ENCODE measurements around the gene KCNQ1OT1.

KCNQ1OT1 gene

DNA sequence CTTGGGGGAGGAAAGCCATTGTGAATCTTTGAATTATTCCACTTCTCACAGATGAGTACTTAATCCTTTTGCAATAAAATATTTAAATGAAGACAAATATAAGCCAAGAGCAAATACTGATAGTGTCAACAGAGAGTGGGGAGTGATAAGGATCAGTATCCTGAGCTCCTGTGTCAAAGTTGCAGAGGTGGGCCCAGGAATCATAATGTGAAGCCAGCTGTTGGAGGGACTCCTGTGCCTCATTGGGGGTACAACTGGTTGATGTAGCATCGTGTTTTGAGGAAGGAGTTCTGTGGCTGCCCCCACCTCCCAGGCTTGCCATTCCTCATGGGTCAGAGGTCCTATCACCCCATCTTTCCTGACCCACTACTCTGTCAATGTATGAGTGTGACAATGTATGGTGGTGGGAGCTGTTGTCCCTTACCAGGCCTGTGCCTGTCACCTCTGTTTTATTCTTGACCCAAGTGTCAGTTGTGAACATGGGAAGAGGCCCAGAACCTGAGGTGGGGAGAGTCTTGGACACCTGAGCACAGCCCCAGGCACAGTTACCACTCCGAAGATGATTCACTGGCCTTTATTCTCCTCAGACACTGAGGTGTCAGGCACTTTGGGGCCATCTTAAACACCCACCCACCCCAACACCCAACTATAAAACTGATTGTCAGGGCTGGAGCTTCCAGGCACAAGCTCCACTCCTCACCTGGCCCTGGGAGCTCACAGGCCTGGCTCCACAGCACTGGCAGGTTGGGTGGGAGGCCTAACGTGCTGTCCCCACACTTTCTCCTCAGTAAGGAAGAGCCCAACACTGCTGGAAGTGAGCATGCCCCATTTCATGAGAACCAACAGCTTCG, 38.4 kb downstream of the KCNQ1OT1 start:
- Histone ChIP-seq H3K27me3 (ENCODE audit: control insufficient read depth in 1 of 2, insufficient read depth in 2 of 2, low read length in 2 of 2) (no peaks in the 10 kb centered on the region), H3K4me3 (ENCODE audit: low read depth in 1 of 2, low read length in 2 of 2) (no peak overlapping the region), H3K4me1 (ENCODE audit: control insufficient read depth in 1 of 2, insufficient read depth in 2 of 2, low read length in 2 of 2) (no peaks in the 10 kb centered on the region), H3K9me3 (ENCODE audit: control insufficient read depth in 1 of 2, low read length in 2 of 2) (peaks cover 8 to 14% of the 10 kb centered on the region in 2 donors), H3K36me3 (ENCODE audit: control insufficient read depth in 1 of 2, insufficient read depth in 2 of 2, low read length in 2 of 2) (peaks cover 10 to 26% of the 10 kb centered on the region in 2 donors), H3K9ac (ENCODE audit: low read depth in 1 of 2, low read length in 2 of 2) (no peak overlapping the region), H3K27ac (ENCODE audit: low read depth, low read length) (no peak overlapping the region)

- no peak overlapping the region for H3K27ac ChIP-seq (ENCODE audit: low read depth, low read length)
- H3K4me3 ChIP-seq (ENCODE audit: low read depth in 1 of 2, low read length in 2 of 2) = no peak overlapping the region
- no peaks in the 10 kb centered on the region for H3K4me1 ChIP-seq (ENCODE audit: control insufficient read depth in 1 of 2, insufficient read depth in 2 of 2, low read length in 2 of 2)
- peaks cover 8 to 14% of the 10 kb centered on the region in 2 donors for H3K9me3 ChIP-seq (ENCODE audit: control insufficient read depth in 1 of 2, low read length in 2 of 2)
- no peaks in the 10 kb centered on the region for H3K27me3 ChIP-seq (ENCODE audit: control insufficient read depth in 1 of 2, insufficient read depth in 2 of 2, low read length in 2 of 2)
- peaks cover 10 to 25% of the 10 kb centered on the region in 2 donors for H3K36me3 ChIP-seq (ENCODE audit: control insufficient read depth in 1 of 2, insufficient read depth in 2 of 2, low read length in 2 of 2)
- no peak overlapping the region for H3K9ac ChIP-seq (ENCODE audit: low read depth in 1 of 2, low read length in 2 of 2)
These were observed 39.3 kb downstream of the KCNQ1OT1 start for GRCh38 chr11:2660357-2660939.

DNA sequence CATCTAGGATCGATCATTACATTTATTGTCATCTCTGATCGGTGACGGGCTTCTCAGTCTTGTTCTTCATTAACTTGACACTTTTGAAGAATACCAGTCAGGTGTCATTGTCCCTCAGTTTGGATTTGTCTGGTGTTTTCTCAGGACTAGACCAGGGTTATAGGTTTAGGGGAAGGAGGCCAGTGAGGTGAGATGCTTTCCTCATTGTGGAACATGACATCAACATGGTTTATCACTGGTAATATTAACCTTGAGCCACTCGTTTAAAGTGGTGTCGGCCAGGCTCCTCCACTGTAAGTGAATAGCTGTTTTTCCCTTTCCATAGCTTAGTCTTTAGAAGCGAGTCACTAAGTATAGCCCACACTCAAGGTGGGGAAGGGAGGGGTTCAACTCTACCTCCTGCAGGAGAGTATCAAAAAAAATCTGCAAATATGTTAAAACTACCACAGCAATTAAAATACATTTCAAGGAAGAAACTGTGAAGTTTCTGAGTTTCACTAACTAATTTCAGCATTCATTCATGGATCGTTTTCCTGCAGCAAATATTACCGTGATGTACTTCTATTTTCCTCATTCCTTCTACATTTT, 42.0 kb downstream of the KCNQ1OT1 start:
- Histone ChIP-seq H3K9me3 (ENCODE audit: control insufficient read depth in 1 of 2, low read length in 2 of 2) (peaks cover 8 to 14% of the 10 kb centered on the region in 2 donors), H3K36me3 (ENCODE audit: control insufficient read depth in 1 of 2, insufficient read depth in 2 of 2, low read length in 2 of 2) (peaks cover 10 to 21% of the 10 kb centered on the region in 2 donors), H3K9ac (ENCODE audit: low read depth in 1 of 2, low read length in 2 of 2) (no peak overlapping the region), H3K4me1 (ENCODE audit: control insufficient read depth in 1 of 2, insufficient read depth in 2 of 2, low read length in 2 of 2) (no peaks in the 10 kb centered on the region), H3K4me3 (ENCODE audit: low read depth in 1 of 2, low read length in 2 of 2) (no peak overlapping the region), H3K27ac (ENCODE audit: low read depth, low read length) (no peak overlapping the region), H3K27me3 (ENCODE audit: control insufficient read depth in 1 of 2, insufficient read depth in 2 of 2, low read length in 2 of 2) (no peaks in the 10 kb centered on the region)

- no peak overlapping the region for H3K27ac ChIP-seq (ENCODE audit: low read depth, low read length)
- no peak overlapping the region for H3K4me3 ChIP-seq (ENCODE audit: low read depth in 1 of 2, low read length in 2 of 2)
- peaks cover 8 to 16% of the 10 kb centered on the region in 2 donors for H3K36me3 ChIP-seq (ENCODE audit: control insufficient read depth in 1 of 2, insufficient read depth in 2 of 2, low read length in 2 of 2)
- H3K4me1 ChIP-seq (ENCODE audit: control insufficient read depth in 1 of 2, insufficient read depth in 2 of 2, low read length in 2 of 2) = no peaks in the 10 kb centered on the region
- no peaks in the 10 kb centered on the region for H3K27me3 ChIP-seq (ENCODE audit: control insufficient read depth in 1 of 2, insufficient read depth in 2 of 2, low read length in 2 of 2)
- H3K9me3 ChIP-seq (ENCODE audit: control insufficient read depth in 1 of 2, low read length in 2 of 2) = peaks cover 8 to 14% of the 10 kb centered on the region in 2 donors
- no peak overlapping the region for H3K9ac ChIP-seq (ENCODE audit: low read depth in 1 of 2, low read length in 2 of 2)
These were observed 42.9 kb downstream of the KCNQ1OT1 start for GRCh38 chr11:2656859-2657258.

- Histone ChIP-seq H3K27ac (ENCODE audit: low read depth, low read length) (no peak overlapping the region), H3K36me3 (ENCODE audit: control insufficient read depth in 1 of 2, insufficient read depth in 2 of 2, low read length in 2 of 2) (peaks cover 7 to 13% of the 10 kb centered on the region in 2 donors), H3K27me3 (ENCODE audit: control insufficient read depth in 1 of 2, insufficient read depth in 2 of 2, low read length in 2 of 2) (no peaks in the 10 kb centered on the region), H3K9me3 (ENCODE audit: control insufficient read depth in 1 of 2, low read length in 2 of 2) (peaks cover 10 to 15% of the 10 kb centered on the region in 2 donors), H3K4me3 (ENCODE audit: low read depth in 1 of 2, low read length in 2 of 2) (no peak overlapping the region), H3K9ac (ENCODE audit: low read depth in 1 of 2, low read length in 2 of 2) (no peak overlapping the region), H3K4me1 (ENCODE audit: control insufficient read depth in 1 of 2, insufficient read depth in 2 of 2, low read length in 2 of 2) (no peaks in the 10 kb centered on the region)
These were observed 43.8 kb downstream of the KCNQ1OT1 start for GRCh38 chr11:2655834-2656622.

- Histone ChIP-seq H3K4me3 (ENCODE audit: low read depth in 1 of 2, low read length in 2 of 2) (no peak overlapping the region), H3K9ac (ENCODE audit: low read depth in 1 of 2, low read length in 2 of 2) (no peak overlapping the region), H3K27ac (ENCODE audit: low read depth, low read length) (no peak overlapping the region), H3K4me1 (ENCODE audit: control insufficient read depth in 1 of 2, insufficient read depth in 2 of 2, low read length in 2 of 2) (no peaks in the 10 kb centered on the region), H3K9me3 (ENCODE audit: control insufficient read depth in 1 of 2, low read length in 2 of 2) (peaks cover 8 to 15% of the 10 kb centered on the region in 2 donors), H3K27me3 (ENCODE audit: control insufficient read depth in 1 of 2, insufficient read depth in 2 of 2, low read length in 2 of 2) (no peaks in the 10 kb centered on the region), H3K36me3 (ENCODE audit: control insufficient read depth in 1 of 2, insufficient read depth in 2 of 2, low read length in 2 of 2) (peaks cover 0 to 9% of the 10 kb centered on the region in 2 donors)
These were observed 44.6 kb downstream of the KCNQ1OT1 start for GRCh38 chr11:2655016-2655719.

GRCh38 chr11:2653930-2654739, 45.7 kb downstream of the KCNQ1OT1 start:
- H3K9ac ChIP-seq (ENCODE audit: low read depth in 1 of 2, low read length in 2 of 2) = no peak overlapping the region

GRCh38 chr11:2653198-2653551, 46.6 kb downstream of the KCNQ1OT1 start:
- Histone ChIP-seq H3K27ac (ENCODE audit: low read depth, low read length) (no peak overlapping the region), H3K27me3 (ENCODE audit: control insufficient read depth in 1 of 2, insufficient read depth in 2 of 2, low read length in 2 of 2) (no peaks in the 10 kb centered on the region), H3K9me3 (ENCODE audit: control insufficient read depth in 1 of 2, low read length in 2 of 2) (peaks cover 19 to 22% of the 10 kb centered on the region in 2 donors), H3K4me1 (ENCODE audit: control insufficient read depth in 1 of 2, insufficient read depth in 2 of 2, low read length in 2 of 2) (no peaks in the 10 kb centered on the region), H3K4me3 (ENCODE audit: low read depth in 1 of 2, low read length in 2 of 2) (no peak overlapping the region), H3K36me3 (ENCODE audit: control insufficient read depth in 1 of 2, insufficient read depth in 2 of 2, low read length in 2 of 2) (peaks cover 0 to 9% of the 10 kb centered on the region in 2 donors), H3K9ac (ENCODE audit: low read depth in 1 of 2, low read length in 2 of 2) (no peak overlapping the region)

More at GRCh38 chr11:2653930-2654739, 45.7 kb downstream of the KCNQ1OT1 start:
- Histone ChIP-seq H3K36me3 (ENCODE audit: control insufficient read depth in 1 of 2, insufficient read depth in 2 of 2, low read length in 2 of 2) (peaks cover 0 to 9% of the 10 kb centered on the region in 2 donors), H3K9me3 (ENCODE audit: control insufficient read depth in 1 of 2, low read length in 2 of 2) (peaks cover 17 to 19% of the 10 kb centered on the region in 2 donors), H3K4me3 (ENCODE audit: low read depth in 1 of 2, low read length in 2 of 2) (no peak overlapping the region), H3K27me3 (ENCODE audit: control insufficient read depth in 1 of 2, insufficient read depth in 2 of 2, low read length in 2 of 2) (no peaks in the 10 kb centered on the region), H3K4me1 (ENCODE audit: control insufficient read depth in 1 of 2, insufficient read depth in 2 of 2, low read length in 2 of 2) (no peaks in the 10 kb centered on the region), H3K27ac (ENCODE audit: low read depth, low read length) (no peak overlapping the region)

Data from duodenal mucosa (tissue), 2 donors.